GM20431 (cell line): Measurements from ENCODE around the gene KREMEN1.

Source experiments
- in situ Hi-C: fragments of 300-500 bp; cut with MseI, MboI; formaldehyde crosslinking; loops from one replicate; pipeline ENCODE4 v1.15.0; 2020; ENCODE audit warnings: low sequenced_read_pairs; ENCODE audit not compliant: unreplicated experiment

The KREMEN1 gene

GRCh38 chr22:29166180-29166579, 93.3 kb downstream of the KREMEN1 start:
- in situ Hi-C loops = no loop called here

- in situ Hi-C loops = no loop called here
Observed at GRCh38 chr22:29167032-29167911, 94.4 kb downstream of the KREMEN1 start.

GRCh38 chr22:29171721-29172120, 98.9 kb downstream of the KREMEN1 start:
- in situ Hi-C loops = no loop called here

DNA sequence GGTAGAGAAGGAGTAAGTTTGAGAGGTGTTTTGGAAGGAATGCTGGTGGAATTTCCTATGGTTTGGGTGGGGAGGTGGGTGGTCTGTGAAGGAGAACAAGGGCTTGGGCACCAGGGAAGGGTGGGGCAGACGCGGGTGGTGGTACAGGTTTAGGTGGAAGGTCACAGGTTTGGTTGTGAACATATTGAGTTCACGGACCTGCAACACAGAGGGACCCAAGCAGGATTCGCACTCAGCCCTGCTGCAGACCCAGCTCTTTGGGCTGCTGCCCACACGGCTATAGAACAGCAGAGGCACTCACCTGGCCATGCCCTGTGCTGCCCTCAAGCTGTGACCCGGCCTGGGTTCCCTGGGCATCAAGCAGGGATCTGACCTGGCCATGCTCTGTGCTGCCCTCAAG, 99.4 kb downstream of the KREMEN1 start:
- in situ Hi-C loops = no loop called here

DNA sequence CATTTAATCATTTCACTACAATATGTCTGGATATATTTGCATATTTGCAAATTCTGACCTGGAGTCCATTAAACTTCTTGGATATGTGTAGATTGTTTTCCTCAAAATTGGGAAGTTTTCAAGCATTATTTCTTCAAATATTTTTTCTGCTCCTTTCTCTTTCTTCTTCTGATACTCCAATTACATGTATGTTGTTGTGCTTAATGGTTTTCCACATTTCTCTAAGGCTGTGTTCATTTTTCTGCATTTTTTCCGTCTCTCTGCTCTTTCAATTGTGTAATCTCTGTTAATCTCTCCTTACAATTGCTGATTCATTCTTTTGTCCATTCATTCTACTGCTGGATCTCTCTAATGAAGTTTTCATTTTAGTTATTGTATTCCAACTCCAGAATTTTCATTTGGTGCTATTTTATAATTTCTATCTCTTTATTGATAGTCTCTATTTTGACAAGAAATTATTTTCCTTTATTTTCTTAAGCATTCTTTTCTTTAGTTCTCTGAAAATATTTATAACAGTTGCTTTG, 102.5 kb downstream of the KREMEN1 start:
- in situ Hi-C loops = no loop called here

DNA sequence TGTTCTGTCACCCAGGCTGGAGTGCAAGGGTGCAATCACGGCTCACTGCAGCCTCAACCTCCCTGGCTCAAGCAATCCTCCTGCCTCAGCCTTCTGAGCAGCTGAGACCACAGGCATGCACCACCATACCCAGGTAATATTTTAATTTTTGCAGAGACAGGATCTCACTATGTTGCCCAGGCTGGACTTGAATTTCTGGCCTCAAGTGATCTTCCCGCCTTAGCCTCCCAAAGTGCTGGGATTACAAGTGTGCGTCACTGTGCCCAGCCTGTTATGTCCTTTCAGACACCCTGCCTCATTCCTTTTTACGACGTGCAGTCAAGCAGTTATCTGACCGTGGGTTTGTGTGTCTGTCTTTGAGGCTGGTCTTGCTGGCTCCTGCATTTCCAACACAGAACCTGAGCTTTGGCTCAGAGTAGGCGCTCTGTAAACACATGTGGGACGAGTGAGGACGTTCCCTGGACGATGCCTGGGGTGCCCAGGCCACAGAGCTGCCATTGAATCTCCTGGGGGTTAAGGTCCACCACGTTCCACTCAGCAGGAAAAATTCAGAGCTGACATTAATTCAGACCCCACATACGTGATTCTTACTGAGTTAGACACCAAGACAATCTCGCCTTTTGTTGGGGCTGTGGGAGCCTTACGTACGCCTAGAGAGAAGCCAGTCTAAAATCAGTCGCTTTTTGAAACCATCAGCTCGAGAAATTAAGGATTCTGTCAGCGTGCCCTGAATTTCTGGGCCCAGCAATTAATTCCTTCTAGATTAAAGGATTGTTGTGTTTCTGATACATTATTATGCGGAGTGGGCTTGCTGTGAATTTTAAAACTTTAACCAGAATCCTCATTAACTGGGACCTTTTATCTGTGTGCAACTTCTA, 111.4 kb downstream of the KREMEN1 start:
- in situ Hi-C loops = no loop called here

DNA sequence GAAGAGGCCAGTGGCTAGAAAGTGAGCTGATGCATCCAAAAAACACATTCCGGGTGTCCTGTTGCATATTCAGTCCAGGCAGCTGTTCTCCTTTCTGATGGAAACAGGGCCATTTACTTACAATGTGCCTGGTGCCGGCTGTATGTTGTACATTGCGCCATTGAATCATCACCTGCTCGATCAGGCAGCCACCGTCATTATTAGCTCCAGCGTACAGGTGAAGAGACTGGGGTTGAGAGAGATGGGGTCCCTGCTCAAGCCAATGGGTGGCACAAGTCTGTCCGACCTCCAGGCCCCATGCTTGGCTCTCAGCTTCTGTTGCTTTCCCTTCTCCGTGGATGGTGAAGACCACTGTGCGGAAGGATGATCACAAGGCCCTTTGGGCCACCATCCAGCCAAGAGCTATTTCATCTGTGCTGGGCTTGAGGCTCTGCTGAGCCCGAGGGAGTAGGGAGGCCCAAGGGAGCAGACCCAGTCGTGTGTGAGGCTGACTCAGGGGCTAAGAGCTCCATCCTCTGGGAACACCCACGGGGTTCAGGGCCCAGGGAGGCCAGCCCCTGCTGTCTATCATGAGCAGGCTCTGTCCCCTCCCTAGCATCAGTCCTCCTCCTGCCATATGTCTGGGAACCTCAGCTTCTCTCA, 112.1 kb downstream of the KREMEN1 start:
- in situ Hi-C loops = no loop called here

DNA sequence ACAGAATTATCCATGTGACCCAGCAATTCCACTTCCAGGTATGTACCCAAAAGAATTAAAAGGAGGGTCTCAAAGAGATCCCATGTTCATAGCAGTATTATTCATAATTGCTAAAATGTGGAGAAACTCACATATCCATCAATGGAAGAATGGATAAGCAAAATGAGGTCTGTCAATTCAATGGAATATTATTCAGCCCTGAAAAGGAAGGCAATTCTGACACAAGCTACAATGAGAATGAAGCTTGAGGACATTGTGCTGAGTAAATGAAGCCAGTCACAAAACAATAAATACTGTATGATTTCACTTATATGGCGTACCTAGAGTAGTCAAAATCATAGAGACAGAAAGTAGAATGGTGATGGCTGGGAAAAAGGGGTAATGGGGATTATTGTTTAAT, 113.5 kb downstream of the KREMEN1 start:
- in situ Hi-C loops = no loop called here

DNA sequence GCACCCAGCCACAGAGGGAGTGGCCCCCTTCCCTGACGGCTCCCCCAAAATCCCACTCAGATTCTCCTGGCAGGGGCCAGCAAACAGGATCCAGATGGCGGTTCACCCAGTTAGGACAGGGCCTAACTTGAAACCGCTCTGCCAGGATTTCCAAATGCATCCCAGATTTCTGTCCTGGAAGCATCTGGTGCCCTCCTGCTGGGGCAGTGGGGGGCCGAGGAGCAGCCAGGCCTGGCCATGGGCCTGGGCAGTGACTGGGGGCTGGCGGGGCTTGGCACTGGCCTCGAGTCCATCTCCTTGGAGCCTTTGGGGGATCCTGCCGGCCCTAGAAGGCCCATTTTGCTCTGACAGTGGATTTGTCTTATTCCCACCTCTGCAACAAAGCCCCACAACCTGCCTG, 115.0 kb downstream of the KREMEN1 start:
- in situ Hi-C loops = no loop called here

DNA sequence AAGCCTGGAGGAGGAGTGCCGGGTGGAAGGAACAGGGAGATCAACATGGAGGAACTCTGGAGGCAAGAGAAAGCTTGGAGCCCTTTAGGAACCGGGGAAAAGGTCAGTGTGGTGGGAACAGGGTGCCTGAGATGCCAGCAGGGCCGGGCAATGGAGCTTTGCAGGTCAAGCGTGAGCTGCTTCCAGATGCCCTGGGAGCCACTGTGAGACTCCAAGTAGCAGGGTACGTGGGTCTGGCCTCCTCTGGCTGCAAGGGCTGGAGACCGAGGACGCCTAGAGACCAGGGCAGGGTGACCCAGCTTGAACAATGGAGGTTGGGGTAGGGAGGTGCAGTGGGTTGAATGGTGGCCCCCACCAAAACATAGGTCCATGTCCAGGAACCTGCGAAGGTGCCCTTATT, 117.2 kb downstream of the KREMEN1 start:
- in situ Hi-C loops = no loop called here

DNA sequence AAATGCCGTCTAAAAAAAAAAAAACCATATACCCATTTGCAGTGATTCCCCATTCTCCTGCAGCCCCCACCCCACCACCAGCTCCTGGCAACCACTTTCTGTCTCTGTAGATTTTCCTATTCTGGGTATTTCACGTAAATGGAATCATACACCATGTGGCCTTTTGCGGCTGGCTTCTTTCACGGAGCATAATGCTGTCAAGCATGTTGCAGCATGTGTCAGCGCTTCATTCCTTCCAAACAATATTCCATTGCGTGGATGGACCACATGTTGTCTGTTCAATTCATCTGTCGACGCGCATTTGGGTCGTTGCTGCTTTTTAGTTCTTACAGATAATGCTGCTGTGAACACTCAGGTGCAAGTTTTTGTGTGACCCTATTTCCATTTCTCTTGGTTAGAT, 118.1 kb downstream of the KREMEN1 start:
- in situ Hi-C loops = no loop called here

- in situ Hi-C loops = no loop called here
Observed at GRCh38 chr22:29193021-29193420, 120.2 kb downstream of the KREMEN1 start.

DNA sequence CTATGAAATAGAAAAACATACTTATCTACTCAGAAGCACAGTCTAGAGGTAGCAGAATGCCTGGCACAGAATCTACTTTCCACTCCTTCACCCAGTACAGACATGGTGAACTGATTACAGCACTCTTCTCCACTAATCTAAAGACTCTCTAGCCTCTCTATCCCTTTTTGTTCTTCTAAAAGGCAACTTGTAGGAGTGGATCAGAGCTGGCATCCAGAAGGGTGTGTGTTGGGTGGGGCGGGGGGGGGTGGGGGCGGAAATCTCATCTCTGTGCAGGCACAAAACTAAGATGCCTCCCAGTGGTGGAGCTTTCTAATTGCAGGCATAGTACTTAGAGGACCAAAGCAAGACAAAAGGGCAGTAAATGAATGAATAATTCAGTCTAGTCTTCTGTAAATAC, 121.3 kb downstream of the KREMEN1 start:
- in situ Hi-C loops = no loop called here

DNA sequence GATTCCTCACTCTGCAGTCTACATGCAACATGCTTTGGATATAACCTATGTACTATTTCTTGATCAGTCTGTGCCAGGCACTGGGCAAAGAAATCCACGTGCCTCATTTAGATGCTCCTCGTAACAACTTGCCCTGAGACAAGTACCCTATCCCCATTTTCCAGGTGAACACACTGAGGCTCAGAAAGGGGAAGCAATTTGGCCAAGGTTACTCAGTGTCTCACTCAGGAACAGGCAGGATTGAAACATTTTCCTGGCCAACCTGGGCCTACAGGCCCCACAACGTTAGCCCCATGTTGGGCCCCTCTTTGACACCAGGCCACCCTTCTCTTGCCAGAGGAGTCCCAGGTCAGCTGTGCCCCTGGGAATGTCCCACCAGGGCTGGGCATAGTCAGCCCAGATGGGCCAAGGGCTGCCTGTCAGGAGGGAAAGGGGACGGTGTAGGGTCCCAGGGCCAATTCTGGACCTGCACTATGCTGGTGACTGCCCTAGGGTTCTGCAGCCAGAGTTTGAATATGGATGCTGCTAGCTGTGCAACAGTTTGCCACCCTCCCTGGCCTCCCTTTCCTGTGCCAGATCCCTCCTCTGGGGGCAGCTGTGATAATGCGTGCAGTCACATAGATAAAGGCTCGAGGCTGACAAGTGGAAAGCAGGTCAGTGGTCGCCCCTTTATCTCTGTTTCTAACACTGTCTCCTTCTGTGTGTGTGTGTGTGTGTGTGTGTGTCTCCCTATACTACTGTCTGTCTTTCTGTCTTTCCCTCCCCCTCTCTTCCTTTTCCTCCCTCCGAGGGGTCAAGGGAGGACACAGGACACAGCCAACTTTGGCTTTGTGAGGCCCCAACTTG, 122.5 kb downstream of the KREMEN1 start:
- in situ Hi-C loops = no loop called here

DNA sequence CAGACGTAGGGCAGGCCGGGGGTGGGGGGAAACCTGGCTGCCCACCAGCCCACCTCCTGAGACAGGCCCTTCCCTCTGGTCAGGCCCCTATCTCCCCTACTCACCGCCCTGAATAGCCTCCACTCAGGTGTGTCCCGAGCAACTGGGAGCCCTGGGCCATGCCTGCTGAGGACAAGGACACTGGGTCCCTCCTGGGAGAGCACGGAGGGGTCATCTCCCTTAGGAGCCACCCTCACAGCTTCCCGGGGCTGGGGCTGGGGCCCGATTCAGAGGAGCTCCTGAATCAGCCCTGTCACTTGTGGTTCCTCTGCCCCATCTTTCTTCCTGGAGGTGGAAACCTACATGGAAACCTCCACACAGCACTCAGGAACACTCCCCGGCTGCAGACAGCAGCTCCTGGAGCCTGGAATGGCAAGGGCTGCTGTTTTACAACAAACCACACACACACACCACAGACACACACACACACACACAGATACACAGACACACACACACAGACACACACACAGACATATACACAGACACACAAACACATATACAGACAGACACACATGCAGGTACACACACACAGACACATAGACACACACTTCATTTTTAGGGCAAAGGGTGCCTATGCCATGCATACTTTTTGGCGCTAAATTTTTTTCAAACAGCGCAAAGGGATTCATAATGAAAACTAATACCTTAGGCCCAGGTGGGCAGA, 123.3 kb downstream of the KREMEN1 start:
- in situ Hi-C loops = no loop called here

GRCh38 chr22:29197096-29197495, 124.3 kb downstream of the KREMEN1 start:
- in situ Hi-C loops = no loop called here

DNA sequence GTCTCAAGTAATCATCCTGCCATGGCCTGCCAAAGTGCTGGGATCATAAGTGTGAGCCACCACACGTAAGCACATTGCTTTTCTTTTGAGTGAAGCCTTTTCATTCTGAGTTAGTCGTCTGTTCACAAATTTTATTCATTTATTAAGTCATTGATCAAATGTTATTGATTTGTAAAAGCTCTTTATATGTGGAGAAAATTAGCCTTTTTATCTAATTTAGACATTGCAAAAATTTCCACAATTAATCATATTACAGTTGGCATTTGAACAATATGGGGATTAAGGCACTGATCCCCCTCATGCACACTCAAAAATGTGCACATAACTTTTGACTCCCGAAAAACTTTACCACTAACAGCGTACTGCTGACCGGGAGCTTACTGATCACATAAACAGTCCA, 125.4 kb downstream of the KREMEN1 start:
- in situ Hi-C loops = no loop called here

GRCh38 chr22:29199702-29200400, 127.0 kb downstream of the KREMEN1 start:
- in situ Hi-C loops = no loop called here
